ENCODE measurements around the gene DOCK4.

- TF ChIP-seq POLR2AphosphoS5 (IDR thresholded peaks at IDR 0.05; ENCODE audit: low read depth) (no peak), GABPA (IDR thresholded peaks at IDR 0.05; ENCODE audit: low read depth) (no peak), SPI1 (IDR thresholded peaks at IDR 0.05; ENCODE audit: borderline replicate concordance, low read depth) (no peak)
- TF ChIP-seq, protein P1, sequence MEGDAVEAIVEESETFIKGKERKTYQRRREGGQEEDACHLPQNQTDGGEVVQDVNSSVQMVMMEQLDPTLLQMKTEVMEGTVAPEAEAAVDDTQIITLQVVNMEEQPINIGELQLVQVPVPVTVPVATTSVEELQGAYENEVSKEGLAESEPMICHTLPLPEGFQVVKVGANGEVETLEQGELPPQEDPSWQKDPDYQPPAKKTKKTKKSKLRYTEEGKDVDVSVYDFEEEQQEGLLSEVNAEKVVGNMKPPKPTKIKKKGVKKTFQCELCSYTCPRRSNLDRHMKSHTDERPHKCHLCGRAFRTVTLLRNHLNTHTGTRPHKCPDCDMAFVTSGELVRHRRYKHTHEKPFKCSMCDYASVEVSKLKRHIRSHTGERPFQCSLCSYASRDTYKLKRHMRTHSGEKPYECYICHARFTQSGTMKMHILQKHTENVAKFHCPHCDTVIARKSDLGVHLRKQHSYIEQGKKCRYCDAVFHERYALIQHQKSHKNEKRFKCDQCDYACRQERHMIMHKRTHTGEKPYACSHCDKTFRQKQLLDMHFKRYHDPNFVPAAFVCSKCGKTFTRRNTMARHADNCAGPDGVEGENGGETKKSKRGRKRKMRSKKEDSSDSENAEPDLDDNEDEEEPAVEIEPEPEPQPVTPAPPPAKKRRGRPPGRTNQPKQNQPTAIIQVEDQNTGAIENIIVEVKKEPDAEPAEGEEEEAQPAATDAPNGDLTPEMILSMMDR (IDR thresholded peaks at IDR 0.05; ENCODE audit: insufficient read depth, low read length), result no peak
- TF ChIP-seq, protein P2, sequence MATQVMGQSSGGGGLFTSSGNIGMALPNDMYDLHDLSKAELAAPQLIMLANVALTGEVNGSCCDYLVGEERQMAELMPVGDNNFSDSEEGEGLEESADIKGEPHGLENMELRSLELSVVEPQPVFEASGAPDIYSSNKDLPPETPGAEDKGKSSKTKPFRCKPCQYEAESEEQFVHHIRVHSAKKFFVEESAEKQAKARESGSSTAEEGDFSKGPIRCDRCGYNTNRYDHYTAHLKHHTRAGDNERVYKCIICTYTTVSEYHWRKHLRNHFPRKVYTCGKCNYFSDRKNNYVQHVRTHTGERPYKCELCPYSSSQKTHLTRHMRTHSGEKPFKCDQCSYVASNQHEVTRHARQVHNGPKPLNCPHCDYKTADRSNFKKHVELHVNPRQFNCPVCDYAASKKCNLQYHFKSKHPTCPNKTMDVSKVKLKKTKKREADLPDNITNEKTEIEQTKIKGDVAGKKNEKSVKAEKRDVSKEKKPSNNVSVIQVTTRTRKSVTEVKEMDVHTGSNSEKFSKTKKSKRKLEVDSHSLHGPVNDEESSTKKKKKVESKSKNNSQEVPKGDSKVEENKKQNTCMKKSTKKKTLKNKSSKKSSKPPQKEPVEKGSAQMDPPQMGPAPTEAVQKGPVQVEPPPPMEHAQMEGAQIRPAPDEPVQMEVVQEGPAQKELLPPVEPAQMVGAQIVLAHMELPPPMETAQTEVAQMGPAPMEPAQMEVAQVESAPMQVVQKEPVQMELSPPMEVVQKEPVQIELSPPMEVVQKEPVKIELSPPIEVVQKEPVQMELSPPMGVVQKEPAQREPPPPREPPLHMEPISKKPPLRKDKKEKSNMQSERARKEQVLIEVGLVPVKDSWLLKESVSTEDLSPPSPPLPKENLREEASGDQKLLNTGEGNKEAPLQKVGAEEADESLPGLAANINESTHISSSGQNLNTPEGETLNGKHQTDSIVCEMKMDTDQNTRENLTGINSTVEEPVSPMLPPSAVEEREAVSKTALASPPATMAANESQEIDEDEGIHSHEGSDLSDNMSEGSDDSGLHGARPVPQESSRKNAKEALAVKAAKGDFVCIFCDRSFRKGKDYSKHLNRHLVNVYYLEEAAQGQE (IDR thresholded peaks at IDR 0.05; ENCODE audit: insufficient replicate concordance, low read depth), result no peak
Observed at GRCh38 chr7:112010994-112011393, 195.2 kb downstream of the DOCK4 start.
